22Rv1 (cell line): ENCODE results near the gene SLC9A4.

Experiments used
- ZFX ChIP-seq: fragments of 450-650 bp; IDR thresholded peaks from 2 replicates; pipeline ENCODE4 v1.6.1; 2017; ENCODE audit warnings: antibody characterized with exemption, borderline replicate concordance
- TF ChIP-seq, protein P1 (sequence below): fragments of 450-650 bp; IDR thresholded peaks from 2 replicates; pipeline ENCODE4 v1.5.1; 2017; ENCODE audit warnings: mild to moderate bottlenecking

DNA sequence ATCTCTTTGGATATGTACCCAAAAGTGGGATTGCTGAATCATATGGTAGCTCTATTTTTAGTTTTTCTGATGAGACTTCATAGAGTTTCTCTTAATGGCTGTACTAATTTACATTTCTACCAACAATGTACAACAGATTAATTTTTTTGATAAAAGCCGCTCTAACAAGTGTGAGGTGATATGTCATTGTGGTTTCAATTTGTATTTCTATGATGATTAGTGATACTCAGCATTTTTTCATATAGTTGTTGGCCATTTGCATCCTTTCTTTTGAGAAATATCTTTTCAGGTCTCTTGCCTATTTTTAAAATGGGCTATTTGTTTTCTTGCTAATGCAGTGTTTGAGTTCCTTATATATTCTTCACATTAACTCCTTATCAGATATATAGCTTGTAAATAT is 45.8 kb upstream of the SLC9A4 start:
- TF ChIP-seq ZFX: no peak
- TF ChIP-seq, protein P1, sequence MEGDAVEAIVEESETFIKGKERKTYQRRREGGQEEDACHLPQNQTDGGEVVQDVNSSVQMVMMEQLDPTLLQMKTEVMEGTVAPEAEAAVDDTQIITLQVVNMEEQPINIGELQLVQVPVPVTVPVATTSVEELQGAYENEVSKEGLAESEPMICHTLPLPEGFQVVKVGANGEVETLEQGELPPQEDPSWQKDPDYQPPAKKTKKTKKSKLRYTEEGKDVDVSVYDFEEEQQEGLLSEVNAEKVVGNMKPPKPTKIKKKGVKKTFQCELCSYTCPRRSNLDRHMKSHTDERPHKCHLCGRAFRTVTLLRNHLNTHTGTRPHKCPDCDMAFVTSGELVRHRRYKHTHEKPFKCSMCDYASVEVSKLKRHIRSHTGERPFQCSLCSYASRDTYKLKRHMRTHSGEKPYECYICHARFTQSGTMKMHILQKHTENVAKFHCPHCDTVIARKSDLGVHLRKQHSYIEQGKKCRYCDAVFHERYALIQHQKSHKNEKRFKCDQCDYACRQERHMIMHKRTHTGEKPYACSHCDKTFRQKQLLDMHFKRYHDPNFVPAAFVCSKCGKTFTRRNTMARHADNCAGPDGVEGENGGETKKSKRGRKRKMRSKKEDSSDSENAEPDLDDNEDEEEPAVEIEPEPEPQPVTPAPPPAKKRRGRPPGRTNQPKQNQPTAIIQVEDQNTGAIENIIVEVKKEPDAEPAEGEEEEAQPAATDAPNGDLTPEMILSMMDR: no peak
